Gastroesophageal sphincter (tissue), 3 donors: ENCODE results near the gene ZBTB40.

Experiments
- CTCF ChIP-seq, 4 experiments: fragments of 200-600 bp in 2 of 4; fragments of 450-650 bp in 2 of 4; sonication (generic) in 1 of 4; IDR thresholded peaks; one replicate each; pipeline ENCODE4 v1.5.1; 2017 to 2019; ENCODE audit warnings: antibody characterized with exemption in 4 of 4, mild to moderate bottlenecking in 2 of 4, moderate library complexity in 2 of 4
- EP300 ChIP-seq: sonication (generic); formaldehyde crosslinking; IDR thresholded peaks from one replicate; pipeline ENCODE4 v1.6.1; 2017; ENCODE audit warnings: antibody characterized with exemption, mild to moderate bottlenecking
- POLR2A ChIP-seq, 2 donors: fragments of 450-650 bp; IDR thresholded peaks; one replicate each; pipeline ENCODE4 v1.6.1; 2017; ENCODE audit warnings: antibody characterized with exemption in 2 of 2, mild to moderate bottlenecking in 2 of 2, moderate library complexity in 1 of 2
- POLR2AphosphoS5 ChIP-seq: sonication (generic); formaldehyde crosslinking; IDR thresholded peaks from one replicate; pipeline ENCODE4 v1.6.1; 2017; ENCODE audit warnings: antibody characterized with exemption

GRCh38 chr1:22444856-22445255 is 6.8 kb upstream of the ZBTB40 start:
- TF ChIP-seq CTCF (IDR thresholded peaks at IDR 0.05): no peak
- TF ChIP-seq POLR2A (IDR thresholded peaks at IDR 0.05): no peak
- TF ChIP-seq POLR2AphosphoS5: no peak
- TF ChIP-seq EP300: no peak
